GM21576 (cell line): ENCODE data around the gene LPP.

Source experiments
- ATAC-seq: cut with Tn5 transposase; IDR thresholded peaks from one replicate; pipeline ENCODE4 v1.9.1; 2021; ENCODE audit warnings: mild to moderate bottlenecking, moderate library complexity; ENCODE audit not compliant: unreplicated experiment

Gene LPP

GRCh38 chr3:188503647-188504046 is 349.7 kb downstream of the LPP start:
- ATAC-seq, result no peak

GRCh38 chr3:188505151-188505550 is 351.2 kb downstream of the LPP start:
- ATAC-seq, result no peak

GRCh38 chr3:188505911-188506310 is 352.0 kb downstream of the LPP start:
- no peak for ATAC-seq

- no peak for ATAC-seq
Observed at GRCh38 chr3:188506446-188506845, 352.5 kb downstream of the LPP start.

GRCh38 chr3:188507244-188507720 is 353.3 kb downstream of the LPP start:
- no peak for ATAC-seq

GRCh38 chr3:188508454-188508853 is 354.5 kb downstream of the LPP start:
- no peak for ATAC-seq

GRCh38 chr3:188509316-188509715 is 355.4 kb downstream of the LPP start:
- no peak for ATAC-seq

GRCh38 chr3:188510366-188510765 is 356.4 kb downstream of the LPP start:
- no peak for ATAC-seq

- no peak for ATAC-seq
Observed at GRCh38 chr3:188513662-188514328, 359.8 kb downstream of the LPP start.

GRCh38 chr3:188516515-188516914 is 362.6 kb downstream of the LPP start:
- ATAC-seq, result no peak

- no peak for ATAC-seq
Observed at GRCh38 chr3:188518416-188518815, 364.5 kb downstream of the LPP start.

GRCh38 chr3:188518835-188519452 is 365.0 kb downstream of the LPP start:
- ATAC-seq, result no peak

- ATAC-seq, result no peak
Observed at GRCh38 chr3:188520466-188520865, 366.5 kb downstream of the LPP start.

GRCh38 chr3:188522115-188522514 is 368.2 kb downstream of the LPP start:
- no peak for ATAC-seq

- no peak for ATAC-seq
Observed at GRCh38 chr3:188523291-188523690, 369.3 kb downstream of the LPP start.

GRCh38 chr3:188524052-188524451 is 370.1 kb downstream of the LPP start:
- ATAC-seq, result no peak

GRCh38 chr3:188526057-188526456 is 372.1 kb downstream of the LPP start:
- ATAC-seq, result no peak

- no peak for ATAC-seq
Observed at GRCh38 chr3:188527389-188527788, 373.4 kb downstream of the LPP start.

GRCh38 chr3:188528396-188528795 is 374.4 kb downstream of the LPP start:
- ATAC-seq, result no peak

GRCh38 chr3:188529228-188529627 is 375.3 kb downstream of the LPP start:
- ATAC-seq, result no peak

GRCh38 chr3:188530226-188530625 is 376.3 kb downstream of the LPP start:
- ATAC-seq, result no peak

- no peak for ATAC-seq
Observed at GRCh38 chr3:188531210-188531609, 377.3 kb downstream of the LPP start.

- no peak for ATAC-seq
Observed at GRCh38 chr3:188533172-188533571, 379.2 kb downstream of the LPP start.
